Endometrial microvascular endothelial cells (primary cell): ENCODE measurements around the gene SMURF1. TPM values are rescaled to one million over a fixed set of nuclear protein-coding genes. Genes with fewer than 3 reads are reported as not detected.

Experiments
- in situ Hi-C: cut with HindIII; loops from 2 replicates; pipeline ENCODE4 v1.10.0; 2017; ENCODE audit warnings: low sequenced_read_pairs, low pct_unique_long_range_greater_than_20kb; ENCODE audit errors: inconsistent ontology term
- total RNA-seq: library from RNA; depleted of rRNA; stranded (reverse); fragments of >200 nt; gene quantifications from one replicate; pipeline ENCODE4 v1.2.3, GENCODE V29; 2015; ENCODE audit errors: inconsistent ontology term

Gene SMURF1
- total RNA-seq, 1 donor from 2014 or later: 14.9 TPM

- in situ Hi-C loops: no loop called here
Observed at GRCh38 chr7:99142727-99143520, 984 bp downstream of the SMURF1 start.

GRCh38 chr7:99141841-99142726 is 1.8 kb downstream of the SMURF1 start:
- in situ Hi-C loops: no loop called here

GRCh38 chr7:99141334-99141733 is 2.6 kb downstream of the SMURF1 start:
- in situ Hi-C loops: no loop called here

GRCh38 chr7:99140813-99141212 is 3.1 kb downstream of the SMURF1 start:
- in situ Hi-C loops: no loop called here

- in situ Hi-C loops: no loop called here
Observed at GRCh38 chr7:99139036-99139435, 4.9 kb downstream of the SMURF1 start.

GRCh38 chr7:99137411-99138180 is 6.3 kb downstream of the SMURF1 start:
- in situ Hi-C loops: no loop called here

GRCh38 chr7:99135938-99136337 is 8.0 kb downstream of the SMURF1 start:
- in situ Hi-C loops: no loop called here

GRCh38 chr7:99133766-99134564 is 9.9 kb downstream of the SMURF1 start:
- in situ Hi-C loops: no loop called here

- in situ Hi-C loops: no loop called here
Observed at GRCh38 chr7:99132595-99133321, 11.2 kb downstream of the SMURF1 start.

- in situ Hi-C loops: no loop called here
Observed at GRCh38 chr7:99131290-99131689, 12.6 kb downstream of the SMURF1 start.

- in situ Hi-C loops: no loop called here
Observed at GRCh38 chr7:99129536-99129935, 14.4 kb downstream of the SMURF1 start.

- in situ Hi-C loops: no loop called here
Observed at GRCh38 chr7:99129001-99129400, 14.9 kb downstream of the SMURF1 start.

GRCh38 chr7:99128076-99128950 is 15.6 kb downstream of the SMURF1 start:
- in situ Hi-C loops: no loop called here

- in situ Hi-C loops: no loop called here
Observed at GRCh38 chr7:99127636-99128035, 16.3 kb downstream of the SMURF1 start.

GRCh38 chr7:99126921-99127553 is 16.9 kb downstream of the SMURF1 start:
- in situ Hi-C loops: no loop called here

- in situ Hi-C loops: no loop called here
Observed at GRCh38 chr7:99125505-99125865, 18.4 kb downstream of the SMURF1 start.
